GM12801 (cell line): ENCODE measurements around the gene LDLRAD3.

Experiments used
- TF ChIP-seq, protein P1 (sequence below): IDR thresholded peaks from one replicate; pipeline ENCODE4 v1.5.1; 2011; ENCODE audit warnings: control low read depth; ENCODE audit not compliant: insufficient read length; ENCODE audit errors: extremely low read depth

The LDLRAD3 gene

DNA sequence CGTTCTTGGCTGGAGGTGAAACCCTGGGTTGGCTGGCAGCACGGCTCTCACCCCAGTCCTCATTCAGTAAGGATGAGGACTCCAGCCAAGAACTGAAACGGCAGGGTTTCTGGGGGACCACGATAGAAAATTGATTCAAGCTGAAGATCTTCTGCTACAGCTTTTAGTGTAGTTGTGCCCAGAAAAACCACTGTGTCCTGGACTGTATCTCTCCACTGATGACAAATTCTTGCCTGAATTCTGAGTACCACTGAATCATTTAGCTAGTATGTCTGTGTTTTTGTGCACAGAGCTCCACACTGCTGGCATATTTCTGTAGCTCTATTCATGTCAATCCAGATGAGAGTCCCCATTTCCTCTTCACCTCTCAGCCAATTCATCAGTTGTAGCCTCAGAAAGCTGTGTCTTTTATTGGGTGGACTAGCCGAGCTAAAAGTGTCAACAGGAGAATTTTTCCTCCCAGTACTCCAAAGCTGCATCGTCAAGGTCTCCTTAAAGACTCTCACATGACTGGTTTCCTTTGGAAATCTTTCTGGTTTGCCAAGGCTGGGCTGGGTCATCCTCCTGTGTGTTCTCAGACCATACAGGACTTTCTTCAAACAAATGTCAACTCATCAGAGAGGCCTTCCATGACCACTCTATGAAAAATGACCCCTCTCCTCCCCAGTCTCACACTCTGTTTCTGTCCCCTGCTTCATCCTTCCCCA, 144.6 kb downstream of the LDLRAD3 start:
- TF ChIP-seq, protein P1, sequence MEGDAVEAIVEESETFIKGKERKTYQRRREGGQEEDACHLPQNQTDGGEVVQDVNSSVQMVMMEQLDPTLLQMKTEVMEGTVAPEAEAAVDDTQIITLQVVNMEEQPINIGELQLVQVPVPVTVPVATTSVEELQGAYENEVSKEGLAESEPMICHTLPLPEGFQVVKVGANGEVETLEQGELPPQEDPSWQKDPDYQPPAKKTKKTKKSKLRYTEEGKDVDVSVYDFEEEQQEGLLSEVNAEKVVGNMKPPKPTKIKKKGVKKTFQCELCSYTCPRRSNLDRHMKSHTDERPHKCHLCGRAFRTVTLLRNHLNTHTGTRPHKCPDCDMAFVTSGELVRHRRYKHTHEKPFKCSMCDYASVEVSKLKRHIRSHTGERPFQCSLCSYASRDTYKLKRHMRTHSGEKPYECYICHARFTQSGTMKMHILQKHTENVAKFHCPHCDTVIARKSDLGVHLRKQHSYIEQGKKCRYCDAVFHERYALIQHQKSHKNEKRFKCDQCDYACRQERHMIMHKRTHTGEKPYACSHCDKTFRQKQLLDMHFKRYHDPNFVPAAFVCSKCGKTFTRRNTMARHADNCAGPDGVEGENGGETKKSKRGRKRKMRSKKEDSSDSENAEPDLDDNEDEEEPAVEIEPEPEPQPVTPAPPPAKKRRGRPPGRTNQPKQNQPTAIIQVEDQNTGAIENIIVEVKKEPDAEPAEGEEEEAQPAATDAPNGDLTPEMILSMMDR = no peak

DNA sequence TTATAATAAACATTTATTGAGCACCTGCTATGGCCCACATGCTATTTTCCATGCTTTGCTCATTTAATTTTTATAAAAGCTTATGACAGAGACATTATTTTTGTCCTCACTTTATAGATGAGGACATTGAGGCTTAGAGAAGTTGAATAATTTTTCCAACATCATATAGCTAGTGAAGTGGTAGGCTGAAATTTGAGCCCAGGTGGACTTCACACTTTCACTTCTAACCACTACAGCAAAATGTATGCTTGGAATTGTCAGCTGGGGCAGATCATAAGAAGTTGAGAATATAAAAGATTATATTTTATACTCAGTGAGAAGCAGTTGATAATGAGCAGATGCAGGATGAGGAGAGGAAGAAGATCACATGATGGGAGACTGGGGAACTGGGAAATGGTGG, 146.1 kb downstream of the LDLRAD3 start:
- TF ChIP-seq, protein P1 = no peak

DNA sequence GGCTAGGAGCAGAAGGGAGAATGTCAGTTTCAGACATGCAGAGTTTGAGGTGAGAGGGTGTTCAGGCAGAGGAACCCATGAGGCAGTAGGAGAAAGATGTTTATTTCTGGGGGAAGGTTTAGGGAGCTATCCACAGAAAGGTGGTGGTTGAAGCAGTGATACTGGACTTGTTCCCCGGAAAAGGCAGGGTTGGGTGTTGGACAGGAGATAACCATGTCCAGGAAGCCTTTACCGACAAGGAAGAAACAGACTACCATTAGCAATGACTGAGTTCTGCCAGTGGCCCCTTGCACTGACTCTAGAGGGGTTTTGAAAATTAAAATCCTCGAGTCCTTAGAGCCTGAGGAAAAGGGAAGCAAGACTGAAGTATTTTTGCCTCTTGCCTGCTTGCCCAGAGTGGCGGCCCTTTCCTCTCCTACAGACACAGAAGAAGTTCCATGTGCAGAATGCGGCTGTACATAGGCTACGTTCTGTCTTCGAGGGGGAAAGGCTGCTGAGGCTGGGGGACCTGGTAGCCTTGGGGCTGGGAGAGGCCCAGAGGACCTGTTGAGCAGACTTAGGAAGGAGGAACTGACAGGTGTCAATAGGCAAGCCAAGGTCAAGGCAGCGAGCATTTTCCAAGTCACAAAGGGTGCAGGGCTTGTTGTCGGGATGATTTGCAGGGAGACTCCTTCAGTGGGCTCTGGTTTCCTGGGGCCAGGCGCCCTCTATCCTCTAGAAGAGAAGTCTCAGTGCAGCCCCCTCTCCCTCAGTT, 146.7 kb downstream of the LDLRAD3 start:
- TF ChIP-seq, protein P1 = no peak

DNA sequence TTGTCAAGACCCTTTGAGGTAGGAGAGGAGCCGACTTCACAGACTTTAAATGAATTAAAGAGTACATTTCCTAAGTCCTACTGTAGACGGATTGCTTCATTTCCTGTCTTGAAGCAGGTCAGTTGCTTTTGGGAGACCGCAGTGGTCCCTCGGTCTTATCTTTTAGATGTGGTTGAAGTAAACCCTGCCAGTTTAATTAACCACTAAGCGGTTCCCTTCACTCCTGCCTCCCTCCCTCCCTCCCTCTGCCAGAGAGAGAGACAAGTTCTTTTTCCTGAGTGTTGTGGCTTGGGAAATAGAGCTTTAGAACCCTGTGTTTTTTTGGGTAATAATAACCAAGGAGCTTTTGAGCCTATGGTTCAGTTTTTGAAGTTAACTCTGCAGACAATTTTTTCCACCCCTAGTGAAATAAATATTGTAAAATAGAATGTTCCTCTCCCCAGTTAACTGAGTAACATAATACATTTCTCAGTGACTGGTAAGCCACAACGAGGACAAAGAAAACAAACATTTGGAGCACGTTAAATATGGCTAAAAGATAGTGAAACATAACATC, 147.5 kb downstream of the LDLRAD3 start:
- TF ChIP-seq, protein P1 = no peak

DNA sequence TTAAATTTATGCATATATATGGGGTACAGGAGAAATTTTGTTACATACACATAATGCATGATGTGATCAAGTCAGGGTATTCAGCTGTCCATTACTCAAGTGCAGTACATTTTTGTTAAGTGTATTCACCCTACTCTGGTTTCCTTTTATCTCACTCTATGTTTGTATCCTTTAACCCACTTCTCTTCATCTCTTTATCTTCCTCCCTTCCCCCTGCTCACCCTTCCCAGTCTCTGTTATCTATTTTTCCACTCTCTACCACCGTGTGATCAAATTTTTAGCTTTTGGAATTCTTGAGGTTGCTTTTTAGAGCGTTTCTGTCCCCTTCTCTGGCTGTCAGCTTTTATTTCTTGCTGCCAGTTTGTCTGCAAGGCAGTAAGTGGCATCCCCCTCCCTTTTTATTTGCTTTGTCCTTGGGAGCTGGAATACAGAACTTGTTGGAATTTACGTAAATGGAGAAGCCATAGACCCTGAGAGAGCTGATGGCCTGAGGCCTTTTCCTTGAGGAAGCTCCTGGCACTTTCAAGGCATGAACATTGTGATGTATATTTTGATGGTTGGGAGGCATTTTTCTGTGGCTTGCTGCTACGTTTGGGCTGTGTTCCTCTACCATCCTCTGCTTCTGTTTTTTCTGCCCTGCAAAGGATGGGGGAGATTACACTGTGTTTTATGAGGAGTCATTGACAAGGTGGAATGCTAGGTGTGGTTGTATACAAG, 148.6 kb downstream of the LDLRAD3 start:
- TF ChIP-seq, protein P1 = no peak

DNA sequence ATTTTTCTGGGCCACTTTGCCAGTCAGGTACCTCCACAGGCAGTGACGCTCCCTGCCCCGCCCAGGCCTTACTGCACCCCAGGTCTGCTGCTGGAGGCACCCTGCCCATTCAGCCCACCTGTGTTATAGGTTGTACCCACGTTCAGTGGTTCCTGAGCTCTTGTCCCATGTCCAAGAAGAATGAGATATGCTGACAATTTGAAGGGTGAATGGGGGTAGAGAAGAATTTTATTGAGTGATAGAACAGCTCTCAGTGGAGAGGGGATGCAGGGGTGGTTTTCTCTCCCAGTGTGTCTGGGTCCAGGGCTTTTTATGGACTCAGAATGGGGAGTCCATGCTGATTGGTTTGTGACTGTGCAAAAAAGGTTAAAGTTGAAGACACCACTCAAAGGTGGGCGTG, 149.7 kb downstream of the LDLRAD3 start:
- TF ChIP-seq, protein P1 = no peak

DNA sequence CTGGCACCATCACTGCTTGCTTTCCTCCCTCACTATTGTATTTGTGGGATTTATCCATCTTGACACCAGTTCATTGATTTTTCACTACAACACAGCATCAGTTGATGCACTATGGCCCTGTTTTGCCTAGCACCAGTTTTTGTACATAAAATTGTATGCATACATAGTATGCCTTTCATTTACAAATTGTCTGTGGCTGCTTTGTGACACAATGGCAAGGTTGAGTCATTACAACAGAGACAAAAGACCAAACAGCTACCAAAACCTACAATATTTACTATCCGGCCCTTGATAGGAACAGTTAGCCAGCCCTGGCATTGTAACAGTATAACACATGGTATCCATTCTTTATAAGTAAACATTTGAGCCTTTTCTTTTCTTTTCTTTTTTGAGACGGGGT, 150.3 kb downstream of the LDLRAD3 start:
- TF ChIP-seq, protein P1 = no peak
